Heart right ventricle (tissue), 16 donors: ENCODE results near the gene ZNF221. TPM values are rescaled to one million over a fixed set of nuclear protein-coding genes. Genes with fewer than 3 reads are reported as not detected.

Source experiments
- ATAC-seq, 8 donors: fragments of 200-7000 bp; cut with Tn5 transposase; one replicate each; pipeline ENCODE4 v1.9.1; 2020; ENCODE audit warnings: mild to moderate bottlenecking in 8 of 8, moderate library complexity in 8 of 8, moderate number of reproducible peaks in 1 of 8
- DNase-seq, 2 donors: peaks; one replicate each; pipeline ENCODE4 v3.0.0-alpha.2; 2020
- H3K27ac ChIP-seq, 10 donors: fragments of 200-600 bp; sonication (generic) in 2 of 10; one replicate each; pipeline versions ENCODE4 v1.5.0 to v1.8.0; 2020 to 2022; ENCODE audit warnings: mild to moderate bottlenecking in 3 of 10
- H3K27me3 ChIP-seq, 7 donors: fragments of 200-600 bp; one replicate each; pipeline ENCODE4 v1.8.0; 2021 to 2022; ENCODE audit warnings: mild to moderate bottlenecking in 2 of 7
- H3K36me3 ChIP-seq, 9 donors: fragments of 200-600 bp; sonication (generic) in 1 of 9; one replicate each; pipeline versions ENCODE4 v1.5.0 to v1.8.0; 2020 to 2022; ENCODE audit warnings: mild to moderate bottlenecking in 2 of 9
- H3K4me1 ChIP-seq, 9 donors: fragments of 200-600 bp; sonication (generic) in 1 of 9; one replicate each; pipeline versions ENCODE4 v1.5.0 to v1.8.0; 2020 to 2022; ENCODE audit warnings: mild to moderate bottlenecking in 4 of 9
- H3K4me3 ChIP-seq, 10 donors: fragments of 200-600 bp; sonication (generic) in 2 of 10; one replicate each; pipeline versions ENCODE4 v1.5.0 to v1.8.0; 2020 to 2022; ENCODE audit warnings: mild to moderate bottlenecking in 7 of 10, moderate library complexity in 2 of 10
- H3K9me3 ChIP-seq, 11 donors: fragments of 200-600 bp in 10 of 11; sonication (generic) in 2 of 11; one replicate each; pipeline versions ENCODE4 v1.5.0 to v1.8.0; 2013 to 2022; ENCODE audit warnings: mild to moderate bottlenecking in 2 of 11, control low read depth in 1 of 11, moderate library complexity in 1 of 11
- WGBS, 2 donors: extraction: QIAGEN DNeasy Blood & Tissue Kit; methylation state at CpG; one replicate each; pipeline ENCODE4 v1.1.7; 2013; ENCODE audit warnings: inconsistent platforms in 1 of 2; 5-methylcytosine and 5-hydroxymethylcytosine counted together
- intact Hi-C, 10 donors: fragments of 100-400 bp; cut with DNase I; formaldehyde crosslinking; loops; one replicate each; pipeline versions ENCODE4 v1.11.1 to v1.14.2; 2022
- long read RNA-seq, 3 donors: library from polyadenylated mRNA; unstranded; transcript quantifications; one replicate each; pipeline ENCODE4 v2.0.0, GENCODE V29; 2020 to 2021
- polyA plus RNA-seq, 2 donors: library from polyadenylated mRNA; stranded (reverse); fragments of 200-250 nt; gene quantifications; one replicate each; pipeline ENCODE4 v1.2.3, GENCODE V29; 2013
- total RNA-seq, 10 donors: library from RNA; stranded (reverse); fragmentation: NEBNext Ultra II Directional in 3 of 10; extraction: Animal tissue kit (Norgen Biotek cat#: 25700) in 3 of 10; gene quantifications; one replicate each; pipeline versions ENCODE4 v1.2.1 to v1.2.4, GENCODE V29; 2021 to 2023
- TF ChIP-seq, protein P1 (sequence below), 9 donors: fragments of 200-600 bp; sonication (generic) in 2 of 9; IDR thresholded peaks; one replicate each; pipeline versions ENCODE4 v1.5.0 to v1.8.0; 2021 to 2022; ENCODE audit warnings: antibody characterized with exemption in 9 of 9, mild to moderate bottlenecking in 5 of 9, moderate library complexity in 1 of 9
- donor health status: Arrhythmogenic right ventricular cardiomyopathy.
- donor health status: ischemic (EF 13 %, LVEDD 7.1; RV severe dilation, severe dysfunction).
- donor health status: healthy with polysubstance abuse.
- donor health status: DM: no; HTN: yes; CAD: no.
- donor health status: DM: no; HTN: no; CAD: no.
- donor health status: ischemic (EF 25% LVEDD 6.9; RV normal size, moderate dysfunction).
- donor health status: ischemic (EF 25% LVEDD 5.7; RV mildly dilated, moderate dysfunction).
- donor health status: healthy.
- donor health status: DM: yes; HTN: yes; CAD: no.
- donor health status: Ischemic cardiomyopathy.
- donor health status: ischemic (EF 35%, LVEDD 5.7; RV mildly dilated, moderate dysfunction).
- donor health status: nonischemic (EF 11% LVEDD 7.7; RV severe dilation, severe dysfunction).
- donor health status: DM: yes; HTN: yes; CAD: no.
- donor health status: PGD.
- donor health status: ischemic (EF 29% LVEDD 5.4; RV normal size, mild dysfunction).
- donor health status: nonischemic (EF 23%, LVEDD 6.1; RV moderate dilation, normal function).

Gene ZNF221
- total RNA-seq (1 to 10 TPM; 3.0 to 6.7 (median 5.0) TPM), polyA plus RNA-seq (1 to 10 TPM; 1.1 to 3.1 TPM)
- long read RNA-seq, donor 1, partial matches to known transcripts = 0 of 6 reads
- long read RNA-seq, donor 1, other reads (novel, unspliced or antisense) = 2 of 6 reads
- long read RNA-seq, donor 2 = 0 reads
- long read RNA-seq, donor 3, partial matches to known transcripts = 0 of 5 reads
- long read RNA-seq, donor 3, other reads (novel, unspliced or antisense) = 1 of 5 reads

GRCh38 chr19:43950834-43951645, at the start of gene ZNF221:
Gene ZNF221 (plus strand): TSS chr19:43951228. CDS start chr19:43962727, 11,499 bp downstream.
- H3K4me3 ChIP-seq = peak within 1 kb of the TSS; percentile 44 to 94 (median 78)
- no peaks in the 10 kb centered on the region for H3K27me3 ChIP-seq
- intact Hi-C loops = loop anchor here in 3 of 10 donors (1.0 to 2.0 kb wide), 3 partner anchors 16 to 33 kb away; partner anchors contain the start of genes ZNF45 (in 3 of the 3) and ZNF155 (in 1 of the 3)
- TF ChIP-seq, protein P1, sequence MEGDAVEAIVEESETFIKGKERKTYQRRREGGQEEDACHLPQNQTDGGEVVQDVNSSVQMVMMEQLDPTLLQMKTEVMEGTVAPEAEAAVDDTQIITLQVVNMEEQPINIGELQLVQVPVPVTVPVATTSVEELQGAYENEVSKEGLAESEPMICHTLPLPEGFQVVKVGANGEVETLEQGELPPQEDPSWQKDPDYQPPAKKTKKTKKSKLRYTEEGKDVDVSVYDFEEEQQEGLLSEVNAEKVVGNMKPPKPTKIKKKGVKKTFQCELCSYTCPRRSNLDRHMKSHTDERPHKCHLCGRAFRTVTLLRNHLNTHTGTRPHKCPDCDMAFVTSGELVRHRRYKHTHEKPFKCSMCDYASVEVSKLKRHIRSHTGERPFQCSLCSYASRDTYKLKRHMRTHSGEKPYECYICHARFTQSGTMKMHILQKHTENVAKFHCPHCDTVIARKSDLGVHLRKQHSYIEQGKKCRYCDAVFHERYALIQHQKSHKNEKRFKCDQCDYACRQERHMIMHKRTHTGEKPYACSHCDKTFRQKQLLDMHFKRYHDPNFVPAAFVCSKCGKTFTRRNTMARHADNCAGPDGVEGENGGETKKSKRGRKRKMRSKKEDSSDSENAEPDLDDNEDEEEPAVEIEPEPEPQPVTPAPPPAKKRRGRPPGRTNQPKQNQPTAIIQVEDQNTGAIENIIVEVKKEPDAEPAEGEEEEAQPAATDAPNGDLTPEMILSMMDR (IDR thresholded peaks at IDR 0.05) = peak in 8 of 9 donors; percentile 39 to 80 (median 53)
- H3K9me3 ChIP-seq = peaks cover 0 to 76% (median 12%) of the 10 kb centered on the region in 11 donors
- ATAC-seq (peak; percentile 98 to 100 (median 100)), DNase-seq (peak; percentile 85 to 95)
- 0% methylated on average over 40 of the region's 40 CpGs for WGBS, 2 donors
- H3K27ac ChIP-seq = peak within 1 kb of the TSS in 9 of 10 donors; percentile 54 to 84 (median 79)
- peaks cover 0 to 31% (median 3%) of the 10 kb centered on the region in 9 donors for H3K36me3 ChIP-seq
- H3K4me1 ChIP-seq = peaks cover 0 to 4% (median 0%) of the 10 kb centered on the region in 9 donors

DNA sequence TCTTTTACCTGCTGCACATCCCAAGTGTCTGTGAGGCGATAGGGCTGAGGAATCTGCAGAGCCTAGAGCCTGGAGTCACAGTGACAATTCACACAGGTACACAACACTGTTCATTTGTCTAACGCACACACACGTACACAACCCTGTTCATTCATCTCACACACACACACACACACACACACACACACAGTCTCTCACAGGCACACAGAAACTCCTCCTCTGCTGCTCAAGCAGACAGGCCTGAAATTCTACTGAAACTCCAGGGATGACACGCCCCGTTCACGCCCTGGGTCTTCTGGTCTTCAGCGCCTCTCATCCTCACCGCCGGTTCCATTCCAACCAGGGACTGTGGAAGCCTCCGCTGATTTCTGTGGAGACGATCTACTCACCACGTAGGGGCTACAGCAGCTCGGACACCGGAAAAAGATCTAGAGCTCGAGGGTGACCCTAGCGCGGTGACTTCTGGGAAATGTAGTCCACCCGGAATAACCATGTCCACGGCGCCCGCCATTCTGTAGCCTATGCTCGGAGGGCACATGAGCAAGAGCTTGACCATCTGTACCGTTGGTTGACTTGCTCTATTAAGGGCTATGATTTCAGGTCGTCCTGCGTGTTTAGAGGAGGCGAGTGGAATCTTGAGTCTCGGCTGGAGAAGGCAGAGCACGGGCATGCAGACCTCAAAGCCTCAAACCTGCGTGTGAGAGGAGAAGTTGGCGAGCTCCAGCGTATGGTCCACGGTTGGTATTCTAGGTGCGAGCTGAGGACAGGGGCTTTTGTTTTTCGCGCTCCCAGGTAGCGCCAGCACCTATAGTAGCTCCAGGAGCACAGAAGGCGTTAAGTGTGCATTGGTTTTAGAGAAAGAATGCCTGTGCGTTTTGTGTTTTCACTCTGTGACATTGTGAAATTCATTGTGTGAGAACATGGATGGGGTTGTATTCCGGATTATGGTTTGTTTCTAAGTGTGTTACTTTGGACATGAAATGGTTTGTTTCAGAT, 49.3 kb upstream of the ZNF221 start:
- DNase-seq (peak; percentile 76 to 91), ATAC-seq (peak; percentile 98 to 100 (median 100))
- 11 to 12% methylated on average over 39 of the region's 39 CpGs for WGBS, 2 donors
- Histone ChIP-seq H3K4me1 (peaks cover 0 to 21% (median 11%) of the 10 kb centered on the region in 9 donors), H3K27me3 (no peaks in the 10 kb centered on the region), H3K4me3 (peak overlapping the region; percentile 31 to 73 (median 67)), H3K27ac (peak overlapping the region in 7 of 10 donors; percentile 20 to 69 (median 49)), H3K36me3 (peaks cover 0 to 44% (median 9%) of the 10 kb centered on the region in 9 donors), H3K9me3 (peaks cover 0 to 85% (median 11%) of the 10 kb centered on the region in 11 donors)
- TF ChIP-seq, protein P1 (IDR thresholded peaks at IDR 0.05) = no peak
- intact Hi-C loops = loop anchor here in 1 of 10 donors (1.0 to 10.0 kb wide), 2 partner anchors 34 to 77 kb away; partner anchors contain the start of genes ZNF283 and ZNF45

DNA sequence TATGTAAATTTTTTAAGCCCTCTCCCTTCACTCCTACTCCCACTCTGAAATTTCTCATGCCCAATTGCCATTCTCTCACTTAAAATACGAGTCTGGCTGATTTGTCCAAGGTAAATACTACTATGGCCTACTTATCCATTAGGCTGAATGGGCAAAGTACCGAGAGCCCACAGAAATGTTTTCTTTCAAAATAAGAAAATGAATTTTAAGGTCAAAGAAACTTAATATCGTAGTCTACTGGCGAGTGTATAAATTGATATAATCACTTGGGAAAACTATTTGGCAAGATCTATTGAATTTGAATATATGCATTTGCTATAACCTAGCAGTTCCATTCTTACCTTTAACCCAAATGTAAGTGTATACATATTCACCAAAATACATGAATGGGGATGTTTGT, 48.6 kb upstream of the ZNF221 start:
- peaks cover 0 to 85% (median 11%) of the 10 kb centered on the region in 11 donors for H3K9me3 ChIP-seq
- intact Hi-C loops = loop anchor here in 1 of 10 donors (10.0 kb wide), 1 partner anchor 78 kb away; the partner anchor contains the start of gene ZNF283
- no peak overlapping the region for H3K27ac ChIP-seq
- H3K4me1 ChIP-seq = peaks cover 0 to 21% (median 11%) of the 10 kb centered on the region in 9 donors
- 92 to 97% methylated on average over 4 of the region's 4 CpGs for WGBS, 2 donors
- DNase-seq (no peak), ATAC-seq (no peak)
- TF ChIP-seq, protein P1 (IDR thresholded peaks at IDR 0.05) = no peak
- H3K4me3 ChIP-seq = peak overlapping the region; percentile 31 to 73 (median 67)
- H3K36me3 ChIP-seq = peaks cover 0 to 44% (median 9%) of the 10 kb centered on the region in 9 donors
- no peaks in the 10 kb centered on the region for H3K27me3 ChIP-seq
